ENCODE results near the gene ABHD16B.

Gene ABHD16B

GRCh38 chr20:63897978-63898561 is 36.8 kb downstream of the ABHD16B start:
- DNase-seq = no peak

GRCh38 chr20:63898882-63899558 is 37.7 kb downstream of the ABHD16B start:
- no peak for DNase-seq

GRCh38 chr20:63900413-63900812 is 39.1 kb downstream of the ABHD16B start:
- DNase-seq = no peak

- no peak for DNase-seq
These were observed 42.7 kb downstream of the ABHD16B start for GRCh38 chr20:63903796-63904561.

- DNase-seq = no peak
These were observed 46.8 kb downstream of the ABHD16B start for GRCh38 chr20:63908008-63908682.

- DNase-seq = no peak
These were observed 49.9 kb downstream of the ABHD16B start for GRCh38 chr20:63911176-63911575.
